K562 (cell line): Measurements from ENCODE around the gene SLC25A11. TPM values are rescaled to one million over a fixed set of nuclear protein-coding genes. Genes with fewer than 3 reads are reported as not detected.

Source experiments
- ARID1B ChIP-seq: fragments of 450-650 bp; IDR thresholded peaks from 2 replicates; pipeline ENCODE4 v1.6.1; 2016; ENCODE audit warnings: antibody characterized with exemption, mild to moderate bottlenecking, inconsistent platforms
- BACH1 ChIP-seq: fragments of 200-800 bp; sonication (Bioruptor generic); IDR thresholded peaks from 2 replicates; pipeline ENCODE4 v1.6.1; 2016; ENCODE audit warnings: missing genetic modification characterization, missing compliant biosample characterization
- NR4A1 ChIP-seq, 2 experiments: fragments of 250-450 bp in 1 of 2; fragments of 450-650 bp in 1 of 2; sonication (Bioruptor Pico) in 1 of 2; IDR thresholded peaks; 2 replicates each; pipeline versions ENCODE4 v1.4.0 to v1.6.1; 2016 to 2020; ENCODE audit warnings: mild to moderate bottlenecking in 2 of 2, missing compliant biosample characterization in 1 of 2, missing genetic modification characterization in 1 of 2, moderate library complexity in 1 of 2
- POLR2B ChIP-seq: fragments of 450-650 bp; IDR thresholded peaks from 2 replicates; pipeline ENCODE4 v1.6.1; 2018; ENCODE audit warnings: low read depth; ENCODE audit not compliant: partially characterized antibody
- TRIM24 ChIP-seq, 2 experiments: fragments of 450-650 bp; IDR thresholded peaks; 2 replicates each; pipeline ENCODE4 v1.6.1; 2016
- TRIM28 ChIP-seq: fragments of 450-650 bp; IDR thresholded peaks from 2 replicates; pipeline ENCODE4 v1.6.1; 2017
- ZFP30 ChIP-seq: fragments of 250-450 bp; sonication (Bioruptor Pico); IDR thresholded peaks from 2 replicates; pipeline ENCODE4 v1.8.0; 2022; ENCODE audit warnings: moderate library complexity, mild to moderate bottlenecking, inconsistent platforms, borderline replicate concordance
- ZNF586 ChIP-seq: fragments of 450-650 bp; formaldehyde crosslinking; conservative IDR thresholded peaks from 2 replicates; pipeline ENCODE4 v1.4.0; 2020; ENCODE audit warnings: mild to moderate bottlenecking, moderate library complexity
- polyA plus RNA-seq, 8 experiments: library from polyadenylated mRNA; depleted of rRNA in 4 of 8; stranded (reverse) in 5 of 8; unstranded in 3 of 8; fragments of >200 nt; fragmentation: Nextera tagmentation in 2 of 8; fragmentation: Illumina TruSeq in 1 of 8; extraction: Ambion mirVana in 2 of 8; extraction: Trizol in 1 of 8; gene quantifications; 2 replicates each; pipeline versions ENCODE4 v1.2.1 to v1.2.3, GENCODE V29; 2011 to 2014; ENCODE audit warnings: inconsistent platforms in 1 of 8, missing spikeins in 1 of 8
- total RNA-seq, 7 experiments: library from RNA; depleted of rRNA in 6 of 7; stranded (reverse); fragments of >200 nt in 6 of 7; fragmentation: Illumina TruSeq in 2 of 7; extraction: Trizol in 2 of 7; gene quantifications; 2 replicates each; pipeline versions ENCODE4 v1.2.1 to v1.2.3, GENCODE V29; 2011 to 2021; ENCODE audit warnings: low replicate concordance in 1 of 7
- TF ChIP-seq, protein P1 (sequence below), 3 experiments: IDR thresholded peaks in 2 of 3; conservative IDR thresholded peaks in 1 of 3; 2 replicates each; pipeline ENCODE4 v1.5.1; 2011 to 2012; ENCODE audit warnings: low read length in 3 of 3, mild to moderate bottlenecking in 3 of 3, control low read depth in 2 of 3, improper control_type of control experiment in 1 of 3, inconsistent platforms in 1 of 3, low read depth in 1 of 3, mixed read lengths in 1 of 3, moderate library complexity in 1 of 3; ENCODE audit not compliant: insufficient read depth in 2 of 3
- TF ChIP-seq, protein P2 (sequence below): fragments of 450-650 bp; formaldehyde crosslinking; IDR thresholded peaks from 2 replicates; pipeline ENCODE4 v1.4.0; 2020; ENCODE audit warnings: mild to moderate bottlenecking, moderate library complexity
- TF ChIP-seq, protein P3 (sequence below): fragments of 250-450 bp; sonication (Bioruptor Pico); IDR thresholded peaks from 2 replicates; pipeline ENCODE4 v1.8.0; 2022; ENCODE audit warnings: inconsistent platforms, mild to moderate bottlenecking, moderate library complexity, borderline replicate concordance
- TF ChIP-seq, protein P4 (sequence below): fragments of 250-450 bp; sonication (Bioruptor Pico); IDR thresholded peaks from 2 replicates; pipeline ENCODE4 v1.8.0; 2021; ENCODE audit warnings: moderate library complexity, mild to moderate bottlenecking, inconsistent platforms
- TF ChIP-seq, protein P5 (sequence below): fragments of 250-450 bp; sonication (Bioruptor Pico); IDR thresholded peaks from 2 replicates; pipeline ENCODE4 v1.4.0; 2020

The SLC25A11 gene
- total and polyA plus RNA-seq, 9 of the 15 experiments (the other 6 are each of a cell fraction or from before 2014, with no cell fraction given): 3.1 to 56.7 (median 32.9) TPM

DNA sequence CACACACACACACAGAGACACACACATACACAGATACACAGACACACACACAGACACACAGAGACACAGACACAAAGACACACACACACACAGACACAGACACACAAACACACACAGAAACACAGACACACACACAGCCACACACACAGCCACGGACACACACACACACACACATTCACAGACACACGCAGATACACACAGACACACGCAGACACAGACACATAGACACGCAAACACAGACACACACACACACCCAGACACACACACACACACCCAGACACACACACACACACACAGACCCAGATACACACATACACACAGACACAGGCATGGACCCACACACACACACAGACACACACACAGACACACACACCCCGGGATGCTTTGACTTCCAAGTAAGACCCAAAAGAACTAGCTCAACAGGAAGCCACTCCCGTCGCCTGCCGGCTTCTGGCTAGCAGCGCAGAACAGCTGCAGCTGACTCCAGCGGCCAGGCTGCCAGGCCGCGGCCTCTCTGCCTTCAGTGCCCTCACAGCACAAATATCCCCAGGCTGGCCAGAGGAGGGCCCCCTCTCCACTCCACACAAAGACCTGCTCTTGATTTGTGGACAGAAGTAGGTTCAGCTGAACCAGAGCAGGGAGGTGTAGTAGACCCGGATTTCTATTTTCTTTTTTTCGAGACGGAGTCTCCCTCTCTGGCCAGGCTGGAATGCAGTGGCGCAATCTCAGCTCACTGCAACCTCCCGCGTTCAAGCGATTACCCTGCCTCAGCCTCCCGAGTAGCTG is 30.9 kb downstream of the SLC25A11 start (continued):
- TF ChIP-seq ZNF586 (CRISPR knock-in tag): no peak
- peak; percentile 55 for TF ChIP-seq ARID1B
- no peak for TF ChIP-seq TRIM28
- TF ChIP-seq, protein P1, sequence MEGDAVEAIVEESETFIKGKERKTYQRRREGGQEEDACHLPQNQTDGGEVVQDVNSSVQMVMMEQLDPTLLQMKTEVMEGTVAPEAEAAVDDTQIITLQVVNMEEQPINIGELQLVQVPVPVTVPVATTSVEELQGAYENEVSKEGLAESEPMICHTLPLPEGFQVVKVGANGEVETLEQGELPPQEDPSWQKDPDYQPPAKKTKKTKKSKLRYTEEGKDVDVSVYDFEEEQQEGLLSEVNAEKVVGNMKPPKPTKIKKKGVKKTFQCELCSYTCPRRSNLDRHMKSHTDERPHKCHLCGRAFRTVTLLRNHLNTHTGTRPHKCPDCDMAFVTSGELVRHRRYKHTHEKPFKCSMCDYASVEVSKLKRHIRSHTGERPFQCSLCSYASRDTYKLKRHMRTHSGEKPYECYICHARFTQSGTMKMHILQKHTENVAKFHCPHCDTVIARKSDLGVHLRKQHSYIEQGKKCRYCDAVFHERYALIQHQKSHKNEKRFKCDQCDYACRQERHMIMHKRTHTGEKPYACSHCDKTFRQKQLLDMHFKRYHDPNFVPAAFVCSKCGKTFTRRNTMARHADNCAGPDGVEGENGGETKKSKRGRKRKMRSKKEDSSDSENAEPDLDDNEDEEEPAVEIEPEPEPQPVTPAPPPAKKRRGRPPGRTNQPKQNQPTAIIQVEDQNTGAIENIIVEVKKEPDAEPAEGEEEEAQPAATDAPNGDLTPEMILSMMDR (IDR thresholded peaks at IDR 0.05 in 2 of 3, conservative IDR thresholded peaks at IDR 0.05 in 1 of 3; ENCODE audit: insufficient read depth in 2 of 3, low read depth in 1 of 3, low read length in 3 of 3): peak; percentile 80 to 87 (median 85)
- TF ChIP-seq, protein P2, sequence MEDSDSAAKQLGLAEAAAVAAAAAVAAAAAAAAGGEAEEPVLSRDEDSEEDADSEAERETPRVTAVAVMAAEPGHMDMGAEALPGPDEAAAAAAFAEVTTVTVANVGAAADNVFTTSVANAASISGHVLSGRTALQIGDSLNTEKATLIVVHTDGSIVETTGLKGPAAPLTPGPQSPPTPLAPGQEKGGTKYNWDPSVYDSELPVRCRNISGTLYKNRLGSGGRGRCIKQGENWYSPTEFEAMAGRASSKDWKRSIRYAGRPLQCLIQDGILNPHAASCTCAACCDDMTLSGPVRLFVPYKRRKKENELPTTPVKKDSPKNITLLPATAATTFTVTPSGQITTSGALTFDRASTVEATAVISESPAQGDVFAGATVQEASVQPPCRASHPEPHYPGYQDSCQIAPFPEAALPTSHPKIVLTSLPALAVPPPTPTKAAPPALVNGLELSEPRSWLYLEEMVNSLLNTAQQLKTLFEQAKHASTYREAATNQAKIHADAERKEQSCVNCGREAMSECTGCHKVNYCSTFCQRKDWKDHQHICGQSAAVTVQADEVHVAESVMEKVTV (CRISPR knock-in tag): peak; percentile 60; the same call in 1 of the 2 replicates
- TF ChIP-seq BACH1: no peak
- TF ChIP-seq, protein P3, sequence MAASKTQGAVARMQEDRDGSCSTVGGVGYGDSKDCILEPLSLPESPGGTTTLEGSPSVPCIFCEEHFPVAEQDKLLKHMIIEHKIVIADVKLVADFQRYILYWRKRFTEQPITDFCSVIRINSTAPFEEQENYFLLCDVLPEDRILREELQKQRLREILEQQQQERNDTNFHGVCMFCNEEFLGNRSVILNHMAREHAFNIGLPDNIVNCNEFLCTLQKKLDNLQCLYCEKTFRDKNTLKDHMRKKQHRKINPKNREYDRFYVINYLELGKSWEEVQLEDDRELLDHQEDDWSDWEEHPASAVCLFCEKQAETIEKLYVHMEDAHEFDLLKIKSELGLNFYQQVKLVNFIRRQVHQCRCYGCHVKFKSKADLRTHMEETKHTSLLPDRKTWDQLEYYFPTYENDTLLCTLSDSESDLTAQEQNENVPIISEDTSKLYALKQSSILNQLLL (CRISPR knock-in tag): no peak
- TF ChIP-seq, protein P4, sequence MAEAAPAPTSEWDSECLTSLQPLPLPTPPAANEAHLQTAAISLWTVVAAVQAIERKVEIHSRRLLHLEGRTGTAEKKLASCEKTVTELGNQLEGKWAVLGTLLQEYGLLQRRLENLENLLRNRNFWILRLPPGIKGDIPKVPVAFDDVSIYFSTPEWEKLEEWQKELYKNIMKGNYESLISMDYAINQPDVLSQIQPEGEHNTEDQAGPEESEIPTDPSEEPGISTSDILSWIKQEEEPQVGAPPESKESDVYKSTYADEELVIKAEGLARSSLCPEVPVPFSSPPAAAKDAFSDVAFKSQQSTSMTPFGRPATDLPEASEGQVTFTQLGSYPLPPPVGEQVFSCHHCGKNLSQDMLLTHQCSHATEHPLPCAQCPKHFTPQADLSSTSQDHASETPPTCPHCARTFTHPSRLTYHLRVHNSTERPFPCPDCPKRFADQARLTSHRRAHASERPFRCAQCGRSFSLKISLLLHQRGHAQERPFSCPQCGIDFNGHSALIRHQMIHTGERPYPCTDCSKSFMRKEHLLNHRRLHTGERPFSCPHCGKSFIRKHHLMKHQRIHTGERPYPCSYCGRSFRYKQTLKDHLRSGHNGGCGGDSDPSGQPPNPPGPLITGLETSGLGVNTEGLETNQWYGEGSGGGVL (CRISPR knock-in tag): no peak
- no peak for TF ChIP-seq ZFP30 (CRISPR knock-in tag)
- TF ChIP-seq, protein P5, sequence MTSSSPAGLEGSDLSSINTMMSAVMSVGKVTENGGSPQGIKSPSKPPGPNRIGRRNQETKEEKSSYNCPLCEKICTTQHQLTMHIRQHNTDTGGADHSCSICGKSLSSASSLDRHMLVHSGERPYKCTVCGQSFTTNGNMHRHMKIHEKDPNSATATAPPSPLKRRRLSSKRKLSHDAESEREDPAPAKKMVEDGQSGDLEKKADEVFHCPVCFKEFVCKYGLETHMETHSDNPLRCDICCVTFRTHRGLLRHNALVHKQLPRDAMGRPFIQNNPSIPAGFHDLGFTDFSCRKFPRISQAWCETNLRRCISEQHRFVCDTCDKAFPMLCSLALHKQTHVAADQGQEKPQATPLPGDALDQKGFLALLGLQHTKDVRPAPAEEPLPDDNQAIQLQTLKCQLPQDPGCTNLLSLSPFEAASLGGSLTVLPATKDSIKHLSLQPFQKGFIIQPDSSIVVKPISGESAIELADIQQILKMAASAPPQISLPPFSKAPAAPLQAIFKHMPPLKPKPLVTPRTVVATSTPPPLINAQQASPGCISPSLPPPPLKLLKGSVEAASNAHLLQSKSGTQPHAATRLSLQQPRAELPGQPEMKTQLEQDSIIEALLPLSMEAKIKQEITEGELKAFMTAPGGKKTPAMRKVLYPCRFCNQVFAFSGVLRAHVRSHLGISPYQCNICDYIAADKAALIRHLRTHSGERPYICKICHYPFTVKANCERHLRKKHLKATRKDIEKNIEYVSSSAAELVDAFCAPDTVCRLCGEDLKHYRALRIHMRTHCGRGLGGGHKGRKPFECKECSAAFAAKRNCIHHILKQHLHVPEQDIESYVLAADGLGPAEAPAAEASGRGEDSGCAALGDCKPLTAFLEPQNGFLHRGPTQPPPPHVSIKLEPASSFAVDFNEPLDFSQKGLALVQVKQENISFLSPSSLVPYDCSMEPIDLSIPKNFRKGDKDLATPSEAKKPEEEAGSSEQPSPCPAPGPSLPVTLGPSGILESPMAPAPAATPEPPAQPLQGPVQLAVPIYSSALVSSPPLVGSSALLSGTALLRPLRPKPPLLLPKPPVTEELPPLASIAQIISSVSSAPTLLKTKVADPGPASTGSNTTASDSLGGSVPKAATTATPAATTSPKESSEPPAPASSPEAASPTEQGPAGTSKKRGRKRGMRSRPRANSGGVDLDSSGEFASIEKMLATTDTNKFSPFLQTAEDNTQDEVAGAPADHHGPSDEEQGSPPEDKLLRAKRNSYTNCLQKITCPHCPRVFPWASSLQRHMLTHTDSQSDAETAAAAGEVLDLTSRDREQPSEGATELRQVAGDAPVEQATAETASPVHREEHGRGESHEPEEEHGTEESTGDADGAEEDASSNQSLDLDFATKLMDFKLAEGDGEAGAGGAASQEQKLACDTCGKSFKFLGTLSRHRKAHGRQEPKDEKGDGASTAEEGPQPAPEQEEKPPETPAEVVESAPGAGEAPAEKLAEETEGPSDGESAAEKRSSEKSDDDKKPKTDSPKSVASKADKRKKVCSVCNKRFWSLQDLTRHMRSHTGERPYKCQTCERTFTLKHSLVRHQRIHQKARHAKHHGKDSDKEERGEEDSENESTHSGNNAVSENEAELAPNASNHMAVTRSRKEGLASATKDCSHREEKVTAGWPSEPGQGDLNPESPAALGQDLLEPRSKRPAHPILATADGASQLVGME (CRISPR knock-in tag): no peak
- TF ChIP-seq TRIM24 (IDR thresholded peaks at IDR 0.05): no peak
- TF ChIP-seq NR4A1 (CRISPR knock-in tag; IDR thresholded peaks at IDR 0.05): no peak
- TF ChIP-seq NR4A1 (tag; IDR thresholded peaks at IDR 0.05): no peak
- peak; percentile 46 for TF ChIP-seq POLR2B
